Measurements from ENCODE around the gene NACC1.

DNA sequence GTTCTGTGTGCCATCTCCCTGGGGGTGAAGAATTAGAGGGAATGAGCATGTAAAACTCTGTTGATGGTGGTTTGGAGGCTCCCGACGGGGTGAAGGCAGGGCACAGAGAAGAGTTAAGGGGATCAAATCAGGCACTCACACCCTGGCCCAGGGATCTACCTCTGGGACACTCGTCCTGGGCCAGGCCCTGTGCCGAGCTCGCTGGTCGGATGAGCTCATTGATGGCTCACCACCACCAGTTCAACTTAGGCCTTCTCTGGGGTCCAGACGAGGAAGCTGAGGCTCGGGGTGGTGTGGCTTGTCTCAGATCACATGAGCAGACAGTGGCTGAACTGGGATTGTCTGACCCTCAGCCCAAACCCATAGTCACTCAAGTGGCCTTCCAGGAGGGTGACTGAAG is 1.6 kb downstream of the NACC1 start:
- TF ChIP-seq, protein P1, sequence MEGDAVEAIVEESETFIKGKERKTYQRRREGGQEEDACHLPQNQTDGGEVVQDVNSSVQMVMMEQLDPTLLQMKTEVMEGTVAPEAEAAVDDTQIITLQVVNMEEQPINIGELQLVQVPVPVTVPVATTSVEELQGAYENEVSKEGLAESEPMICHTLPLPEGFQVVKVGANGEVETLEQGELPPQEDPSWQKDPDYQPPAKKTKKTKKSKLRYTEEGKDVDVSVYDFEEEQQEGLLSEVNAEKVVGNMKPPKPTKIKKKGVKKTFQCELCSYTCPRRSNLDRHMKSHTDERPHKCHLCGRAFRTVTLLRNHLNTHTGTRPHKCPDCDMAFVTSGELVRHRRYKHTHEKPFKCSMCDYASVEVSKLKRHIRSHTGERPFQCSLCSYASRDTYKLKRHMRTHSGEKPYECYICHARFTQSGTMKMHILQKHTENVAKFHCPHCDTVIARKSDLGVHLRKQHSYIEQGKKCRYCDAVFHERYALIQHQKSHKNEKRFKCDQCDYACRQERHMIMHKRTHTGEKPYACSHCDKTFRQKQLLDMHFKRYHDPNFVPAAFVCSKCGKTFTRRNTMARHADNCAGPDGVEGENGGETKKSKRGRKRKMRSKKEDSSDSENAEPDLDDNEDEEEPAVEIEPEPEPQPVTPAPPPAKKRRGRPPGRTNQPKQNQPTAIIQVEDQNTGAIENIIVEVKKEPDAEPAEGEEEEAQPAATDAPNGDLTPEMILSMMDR (conservative IDR thresholded peaks at IDR 0.05): no peak
- no peak for TF ChIP-seq EZH2 (IDR thresholded peaks at IDR 0.05; ENCODE audit: low read depth)
